Sigmoid colon (tissue), 7 donors: ENCODE results near the gene CDC42BPA. TPM values are rescaled to one million over a fixed set of nuclear protein-coding genes. Genes with fewer than 3 reads are reported as not detected.
A peak's percentile ranks its signal among the peaks of the same experiment; 100 is the strongest.

ENCODE experiments used
- DNase-seq: peaks from one replicate; pipeline ENCODE4 v3.0.0-alpha.2; 2019
- H3K27ac ChIP-seq, 4 donors: fragments of 200-600 bp; sonication (generic); one replicate each; pipeline ENCODE4 v1.5.1; 2016 to 2019; ENCODE audit warnings: mild to moderate bottlenecking in 1 of 4
- H3K27me3 ChIP-seq, 3 donors: fragments of 200-600 bp; sonication (generic); one replicate each; pipeline ENCODE4 v1.5.1; 2019; ENCODE audit warnings: mild to moderate bottlenecking in 1 of 3
- H3K36me3 ChIP-seq, 4 donors: fragments of 200-600 bp; sonication (generic); one replicate each; pipeline ENCODE4 v1.5.1; 2016 to 2019
- H3K4me1 ChIP-seq, 4 donors: fragments of 200-600 bp; sonication (generic); one replicate each; pipeline ENCODE4 v1.5.1; 2017 to 2019
- H3K4me3 ChIP-seq, 4 donors: fragments of 200-600 bp; sonication (generic); one replicate each; pipeline ENCODE4 v1.5.1; 2017 to 2019; ENCODE audit warnings: mild to moderate bottlenecking in 2 of 4, moderate library complexity in 1 of 4
- H3K9me3 ChIP-seq, 4 donors: fragments of 200-600 bp in 3 of 4; sonication (generic) in 3 of 4; one replicate each; pipeline versions ENCODE4 v1.5.1 to v1.6.1; 2013 to 2019
- EP300 ChIP-seq, 4 donors: sonication (generic); formaldehyde crosslinking; IDR thresholded peaks; one replicate each; pipeline ENCODE4 v1.6.1; 2017; ENCODE audit warnings: antibody characterized with exemption in 4 of 4
- POLR2A ChIP-seq, 2 donors: fragments of 450-650 bp; IDR thresholded peaks; one replicate each; pipeline ENCODE4 v1.6.1; 2016; ENCODE audit warnings: antibody characterized with exemption in 2 of 2, mild to moderate bottlenecking in 2 of 2, moderate library complexity in 2 of 2
- POLR2AphosphoS5 ChIP-seq, 4 donors: sonication (generic); formaldehyde crosslinking; IDR thresholded peaks; one replicate each; pipeline ENCODE4 v1.6.1; 2017; ENCODE audit warnings: antibody characterized with exemption in 4 of 4
- WGBS, 2 donors: extraction: QIAGEN DNeasy Blood & Tissue Kit; methylation state at CpG; one replicate each; pipeline ENCODE4 v1.1.7; 2013; 5-methylcytosine and 5-hydroxymethylcytosine counted together
- intact Hi-C: fragments of 100-400 bp; cut with DNase I; formaldehyde crosslinking; loops from one replicate; pipeline ENCODE4 v1.15.1; 2023
- polyA plus RNA-seq, 3 donors: library from polyadenylated mRNA; stranded (reverse); fragments of 200-250 nt; gene quantifications; one replicate each; pipeline ENCODE4 v1.2.3, GENCODE V29; 2013
- total RNA-seq, 4 donors: library from RNA; depleted of rRNA; stranded (reverse); fragments of >200 nt; gene quantifications; one replicate each; pipeline ENCODE4 v1.1.0, GENCODE V29; 2016
- TF ChIP-seq, protein P1 (sequence below), 4 experiments: fragments of 450-650 bp in 3 of 4; fragments of 200-600 bp in 1 of 4; IDR thresholded peaks; one replicate each; pipeline ENCODE4 v1.5.1; 2016 to 2019; ENCODE audit warnings: antibody characterized with exemption in 4 of 4, mild to moderate bottlenecking in 3 of 4, moderate library complexity in 2 of 4
- donor health status: healthy with polysubstance abuse.
- donor health status: Bipolar disorder and iron deficiency.
- donor health status: healthy.

The CDC42BPA gene, protein sequence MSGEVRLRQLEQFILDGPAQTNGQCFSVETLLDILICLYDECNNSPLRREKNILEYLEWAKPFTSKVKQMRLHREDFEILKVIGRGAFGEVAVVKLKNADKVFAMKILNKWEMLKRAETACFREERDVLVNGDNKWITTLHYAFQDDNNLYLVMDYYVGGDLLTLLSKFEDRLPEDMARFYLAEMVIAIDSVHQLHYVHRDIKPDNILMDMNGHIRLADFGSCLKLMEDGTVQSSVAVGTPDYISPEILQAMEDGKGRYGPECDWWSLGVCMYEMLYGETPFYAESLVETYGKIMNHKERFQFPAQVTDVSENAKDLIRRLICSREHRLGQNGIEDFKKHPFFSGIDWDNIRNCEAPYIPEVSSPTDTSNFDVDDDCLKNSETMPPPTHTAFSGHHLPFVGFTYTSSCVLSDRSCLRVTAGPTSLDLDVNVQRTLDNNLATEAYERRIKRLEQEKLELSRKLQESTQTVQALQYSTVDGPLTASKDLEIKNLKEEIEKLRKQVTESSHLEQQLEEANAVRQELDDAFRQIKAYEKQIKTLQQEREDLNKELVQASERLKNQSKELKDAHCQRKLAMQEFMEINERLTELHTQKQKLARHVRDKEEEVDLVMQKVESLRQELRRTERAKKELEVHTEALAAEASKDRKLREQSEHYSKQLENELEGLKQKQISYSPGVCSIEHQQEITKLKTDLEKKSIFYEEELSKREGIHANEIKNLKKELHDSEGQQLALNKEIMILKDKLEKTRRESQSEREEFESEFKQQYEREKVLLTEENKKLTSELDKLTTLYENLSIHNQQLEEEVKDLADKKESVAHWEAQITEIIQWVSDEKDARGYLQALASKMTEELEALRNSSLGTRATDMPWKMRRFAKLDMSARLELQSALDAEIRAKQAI (N-terminal part only)
- 10 to 100 TPM; 60.8 to 93.6 (median 66.3) TPM for total RNA-seq
- 10 to 100 TPM in 1 of 3 donors, 1 to 10 TPM in 2; 8.4 to 10.7 (median 9.9) TPM for polyA plus RNA-seq

DNA sequence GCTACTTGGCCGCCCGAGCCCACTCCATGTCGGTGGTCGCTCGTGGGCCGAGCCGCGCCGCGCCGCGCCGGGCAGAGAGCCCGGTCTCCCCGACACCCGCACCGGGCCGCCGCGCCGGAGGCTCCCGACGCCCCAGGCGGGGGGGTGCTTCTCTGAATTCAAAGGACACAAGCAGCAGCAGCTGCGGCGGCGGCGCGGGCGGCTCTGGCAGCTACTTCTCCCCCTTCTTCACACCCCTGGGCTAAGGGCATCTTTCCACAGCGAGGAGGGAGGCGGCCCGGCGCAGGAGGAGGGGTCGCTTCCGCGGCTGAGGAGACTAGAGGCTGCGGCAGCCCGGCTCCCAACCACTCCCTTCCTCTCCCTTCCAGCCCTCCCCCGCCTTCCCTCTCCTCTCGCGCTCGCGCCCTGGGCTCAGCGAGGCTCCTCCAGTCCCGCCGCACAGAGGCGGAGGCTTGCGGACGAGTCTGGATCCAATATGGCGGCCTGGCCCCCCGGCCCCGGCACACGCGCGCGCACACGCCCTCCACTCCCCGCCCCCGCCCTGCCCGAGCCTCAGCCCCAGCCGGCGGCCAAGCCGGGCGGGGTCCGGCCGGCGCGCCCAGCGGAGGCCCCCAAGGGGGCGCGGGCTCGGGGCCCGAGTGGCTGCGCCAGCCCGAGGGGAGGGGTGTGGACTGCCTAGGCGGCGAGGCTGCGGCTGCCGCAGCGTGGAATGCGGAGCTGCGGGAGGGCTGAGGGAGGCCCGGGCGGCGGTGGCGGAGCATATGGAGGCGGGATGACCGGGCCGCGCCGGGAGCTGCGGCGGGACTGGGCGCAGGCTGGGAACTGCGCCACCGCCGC, at the start of gene CDC42BPA:
Gene CDC42BPA (minus strand): TSS at position 477 of the 837 bp plus-strand sequence. CDS start 1,310 bp downstream, outside the sequence.
- TF ChIP-seq POLR2A (IDR thresholded peaks at IDR 0.05): peak; percentile 38 to 55
- TF ChIP-seq POLR2AphosphoS5 (IDR thresholded peaks at IDR 0.05): peak; percentile 67 to 82 (median 72)
- TF ChIP-seq, protein P1, sequence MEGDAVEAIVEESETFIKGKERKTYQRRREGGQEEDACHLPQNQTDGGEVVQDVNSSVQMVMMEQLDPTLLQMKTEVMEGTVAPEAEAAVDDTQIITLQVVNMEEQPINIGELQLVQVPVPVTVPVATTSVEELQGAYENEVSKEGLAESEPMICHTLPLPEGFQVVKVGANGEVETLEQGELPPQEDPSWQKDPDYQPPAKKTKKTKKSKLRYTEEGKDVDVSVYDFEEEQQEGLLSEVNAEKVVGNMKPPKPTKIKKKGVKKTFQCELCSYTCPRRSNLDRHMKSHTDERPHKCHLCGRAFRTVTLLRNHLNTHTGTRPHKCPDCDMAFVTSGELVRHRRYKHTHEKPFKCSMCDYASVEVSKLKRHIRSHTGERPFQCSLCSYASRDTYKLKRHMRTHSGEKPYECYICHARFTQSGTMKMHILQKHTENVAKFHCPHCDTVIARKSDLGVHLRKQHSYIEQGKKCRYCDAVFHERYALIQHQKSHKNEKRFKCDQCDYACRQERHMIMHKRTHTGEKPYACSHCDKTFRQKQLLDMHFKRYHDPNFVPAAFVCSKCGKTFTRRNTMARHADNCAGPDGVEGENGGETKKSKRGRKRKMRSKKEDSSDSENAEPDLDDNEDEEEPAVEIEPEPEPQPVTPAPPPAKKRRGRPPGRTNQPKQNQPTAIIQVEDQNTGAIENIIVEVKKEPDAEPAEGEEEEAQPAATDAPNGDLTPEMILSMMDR (IDR thresholded peaks at IDR 0.05): no peak
- TF ChIP-seq EP300 (IDR thresholded peaks at IDR 0.05): no peak
- Histone ChIP-seq H3K27me3 (no peaks in the 10 kb centered on the region), H3K36me3 (no peaks in the 10 kb centered on the region), H3K27ac (peak within 1 kb of the TSS; percentile 86 to 97 (median 96)), H3K4me3 (peak within 1 kb of the TSS; percentile 65 to 96 (median 85)), H3K4me1 (peaks cover 0 to 23% (median 11%) of the 10 kb centered on the region in 4 donors), H3K9me3 (no peaks in the 10 kb centered on the region)
- intact Hi-C loops: loop anchor here (2.0 to 10.0 kb wide), 5 partner anchors 111 to 629 kb away; partner anchors contain the start of gene WNT9A
- DNase-seq: peak; percentile 94
- WGBS, 2 donors: 1% methylated on average over 98 of the region's 98 CpGs

DNA sequence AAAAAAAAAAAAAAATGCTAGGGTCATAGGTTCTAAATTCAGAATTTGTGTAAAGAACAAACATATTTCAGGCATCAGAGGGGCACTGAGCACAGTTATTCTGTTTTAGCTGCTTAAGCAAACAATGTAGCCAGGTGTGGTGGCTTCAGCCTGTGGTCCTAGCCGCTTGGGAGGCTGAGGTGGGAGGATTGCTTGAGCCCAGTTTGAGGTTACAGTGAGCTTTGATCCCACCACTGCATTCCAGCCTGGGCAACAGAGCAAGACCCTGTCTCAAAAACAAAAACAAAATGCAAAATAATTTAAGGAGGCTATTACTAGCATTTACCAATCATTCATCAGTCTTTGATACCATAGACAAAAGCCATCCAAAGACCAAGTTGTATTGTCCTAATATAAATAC, 49.7 kb upstream of the CDC42BPA start:
- TF ChIP-seq EP300 (IDR thresholded peaks at IDR 0.05) (no peak), POLR2A (IDR thresholded peaks at IDR 0.05) (no peak), POLR2AphosphoS5 (IDR thresholded peaks at IDR 0.05) (no peak)
- TF ChIP-seq, protein P1 (IDR thresholded peaks at IDR 0.05): no peak
- Histone ChIP-seq H3K27me3 (no peaks in the 10 kb centered on the region), H3K4me1 (no peaks in the 10 kb centered on the region), H3K27ac (no peak overlapping the region), H3K9me3 (no peaks in the 10 kb centered on the region), H3K4me3 (no peak overlapping the region), H3K36me3 (no peaks in the 10 kb centered on the region)
- WGBS, 2 donors: 92 to 95% methylated on average over 1 of the region's 1 CpG
- no peak for DNase-seq
- intact Hi-C loops: no loop called here

DNA sequence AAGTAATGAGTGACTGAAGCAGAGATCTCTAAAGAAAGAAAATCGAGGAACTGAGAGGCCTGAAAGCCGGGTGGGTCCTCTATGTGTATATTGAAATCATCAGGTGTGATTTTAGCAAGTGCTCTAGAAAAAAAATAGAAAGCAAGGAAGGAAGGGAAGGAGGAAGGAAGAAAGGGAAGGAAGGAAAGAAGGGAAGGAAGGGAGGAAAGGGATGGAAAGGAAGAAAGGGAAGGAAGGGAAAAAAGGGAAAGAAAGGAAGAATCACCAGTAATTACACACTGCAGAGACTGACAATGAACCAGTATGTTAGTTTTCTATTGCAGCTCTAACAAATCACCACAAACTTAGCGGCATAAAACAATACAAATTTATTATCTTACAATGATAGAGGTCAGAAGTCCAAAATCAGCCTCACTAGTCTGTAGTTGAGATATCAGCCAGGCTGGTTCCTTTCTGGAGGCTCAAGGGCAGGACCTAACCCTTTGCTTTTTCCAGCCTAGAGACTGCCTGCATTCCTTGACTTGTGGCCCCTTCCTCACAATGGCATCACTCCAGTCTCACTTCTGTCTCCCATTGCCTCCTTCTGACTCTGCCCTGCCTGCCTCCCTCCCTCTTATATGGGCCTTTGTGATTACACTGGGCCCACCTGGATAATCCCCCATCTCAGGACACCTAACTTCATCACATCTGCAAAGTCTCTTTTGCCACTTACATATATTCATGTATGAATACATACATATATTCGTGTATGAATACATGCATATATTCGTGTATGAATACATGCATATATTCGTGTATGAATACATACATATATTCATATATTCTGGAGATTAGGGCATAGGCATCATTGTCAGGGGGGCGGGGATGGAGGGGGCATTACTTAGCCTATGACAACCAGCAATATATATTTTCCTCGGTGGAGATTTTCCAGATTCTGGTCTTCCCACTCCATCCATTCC, 47.5 kb upstream of the CDC42BPA start:
- Histone ChIP-seq H3K4me1 (no peaks in the 10 kb centered on the region), H3K27me3 (no peaks in the 10 kb centered on the region), H3K9me3 (no peaks in the 10 kb centered on the region), H3K27ac (no peak overlapping the region), H3K36me3 (no peaks in the 10 kb centered on the region), H3K4me3 (no peak overlapping the region)
- no peak for TF ChIP-seq EP300 (IDR thresholded peaks at IDR 0.05)
- TF ChIP-seq, protein P1 (IDR thresholded peaks at IDR 0.05): no peak
- no peak for TF ChIP-seq POLR2A (IDR thresholded peaks at IDR 0.05)
- TF ChIP-seq POLR2AphosphoS5 (IDR thresholded peaks at IDR 0.05): no peak
- intact Hi-C loops: no loop called here
- WGBS, 2 donors: 64 to 80% methylated on average over 8 of the region's 8 CpGs
- DNase-seq: no peak
